Measurements from ENCODE around the gene GPX4. TPM values are rescaled to one million over a fixed set of nuclear protein-coding genes. Genes with fewer than 3 reads are reported as not detected.

The GPX4 gene
- total RNA-seq, 1 donor from 2014 or later = 289 TPM

- H3K27ac ChIP-seq = no peak overlapping the region
- Mint-ChIP-seq H3K4me3 (no peak overlapping the region), H3K4me1 (peaks cover 3% of the 10 kb centered on the region), H3K27ac (no peak overlapping the region), H3K9me3 (no peaks in the 10 kb centered on the region), H3K27me3 (ENCODE audit: insufficient read depth, low read depth) (no peaks in the 10 kb centered on the region), H3K36me3 (no peaks in the 10 kb centered on the region)
- peaks cover 25% of the 10 kb centered on the region for H3F3A ChIP-seq (ENCODE audit: low read depth)
- H3K9ac ChIP-seq = no peak overlapping the region
- TF ChIP-seq EZH2 (IDR thresholded peaks at IDR 0.05) (no peak), CTCF (IDR thresholded peaks at IDR 0.05) (no peak), EZH2phosphoT487 (IDR thresholded peaks at IDR 0.05) (no peak)
- H4K20me1 ChIP-seq (ENCODE audit: low read depth) = peaks cover 32% of the 10 kb centered on the region
- H3K9me3 ChIP-seq (ENCODE audit: low read depth) = no peaks in the 10 kb centered on the region
- H3K4me3 ChIP-seq = no peak overlapping the region
- DNase-seq (ENCODE audit: low spot score) = no peak
- H3K4me1 ChIP-seq = peaks cover 9% of the 10 kb centered on the region
- H3K27me3 ChIP-seq = no peaks in the 10 kb centered on the region
- no peak overlapping the region for H2AFZ ChIP-seq (replicated peaks)
- H3K4me2 ChIP-seq = no peak overlapping the region
- no peaks in the 10 kb centered on the region for H3K36me3 ChIP-seq
- H3K79me2 ChIP-seq (ENCODE audit: low read depth) = peaks cover 13% of the 10 kb centered on the region
Observed at GRCh38 chr19:1109697-1110671, 6.2 kb downstream of the GPX4 start.

GRCh38 chr19:1110809-1111640 is 7.2 kb downstream of the GPX4 start:
- Histone ChIP-seq H3K4me3 (no peak overlapping the region), H2AFZ (replicated peaks) (no peak overlapping the region), H3K36me3 (no peaks in the 10 kb centered on the region), H3K4me1 (peaks cover 3% of the 10 kb centered on the region), H3K9ac (no peak overlapping the region), H3K4me2 (no peak overlapping the region), H4K20me1 (ENCODE audit: low read depth) (peaks cover 22% of the 10 kb centered on the region), H3K27ac (no peak overlapping the region), H3K27me3 (no peaks in the 10 kb centered on the region), H3K9me3 (ENCODE audit: low read depth) (no peaks in the 10 kb centered on the region), H3K79me2 (ENCODE audit: low read depth) (peaks cover 2% of the 10 kb centered on the region), H3F3A (ENCODE audit: low read depth) (peaks cover 21% of the 10 kb centered on the region)
- H3K4me3 Mint-ChIP-seq = no peak overlapping the region
- H3K27me3 Mint-ChIP-seq (ENCODE audit: insufficient read depth, low read depth) = no peaks in the 10 kb centered on the region
- no peak for DNase-seq (ENCODE audit: low spot score)
- H3K27ac Mint-ChIP-seq = no peak overlapping the region
- TF ChIP-seq EZH2 (IDR thresholded peaks at IDR 0.05) = no peak
- no peak for TF ChIP-seq CTCF (IDR thresholded peaks at IDR 0.05)
- no peak for TF ChIP-seq EZH2phosphoT487 (IDR thresholded peaks at IDR 0.05)
- H3K36me3 Mint-ChIP-seq = no peaks in the 10 kb centered on the region
- H3K4me1 Mint-ChIP-seq = no peaks in the 10 kb centered on the region
- H3K9me3 Mint-ChIP-seq = no peaks in the 10 kb centered on the region

- Histone ChIP-seq H3K4me2 (no peak overlapping the region), H3K27ac (no peak overlapping the region), H3K4me3 (no peak overlapping the region), H4K20me1 (ENCODE audit: low read depth) (peaks cover 15% of the 10 kb centered on the region), H3K27me3 (no peaks in the 10 kb centered on the region), H3K36me3 (no peaks in the 10 kb centered on the region), H3F3A (ENCODE audit: low read depth) (peaks cover 21% of the 10 kb centered on the region), H3K4me1 (peaks cover 3% of the 10 kb centered on the region), H3K9ac (no peak overlapping the region), H3K9me3 (ENCODE audit: low read depth) (no peaks in the 10 kb centered on the region), H3K79me2 (ENCODE audit: low read depth) (no peaks in the 10 kb centered on the region), H2AFZ (replicated peaks) (no peak overlapping the region)
- no peak overlapping the region for H3K27ac Mint-ChIP-seq
- no peak for DNase-seq (ENCODE audit: low spot score)
- no peaks in the 10 kb centered on the region for H3K9me3 Mint-ChIP-seq
- no peak overlapping the region for H3K4me3 Mint-ChIP-seq
- no peak for TF ChIP-seq CTCF (IDR thresholded peaks at IDR 0.05)
- no peak for TF ChIP-seq EZH2 (IDR thresholded peaks at IDR 0.05)
- no peak for TF ChIP-seq EZH2phosphoT487 (IDR thresholded peaks at IDR 0.05)
- no peaks in the 10 kb centered on the region for H3K4me1 Mint-ChIP-seq
- no peaks in the 10 kb centered on the region for H3K27me3 Mint-ChIP-seq (ENCODE audit: insufficient read depth, low read depth)
- H3K36me3 Mint-ChIP-seq = no peaks in the 10 kb centered on the region
Observed at GRCh38 chr19:1111641-1112267, 8.0 kb downstream of the GPX4 start.

Data from neural progenitor cell (in vitro differentiated cells).